HEK293 (cell line): ENCODE data around the gene ASPHD1.

Source experiments
- CTCF ChIA-PET: fragments of 350-600 bp; formaldehyde crosslinking; extraction: SDS; loops from one replicate; lab custom pipeline; 2021; ENCODE audit warnings: antibody characterized with exemption; lab: Yijun Ruan, JAX
- POLR2A ChIA-PET: fragments of 300-600 bp; formaldehyde crosslinking; extraction: SDS; loops from one replicate; lab custom pipeline; 2020; ENCODE audit warnings: antibody characterized with exemption, inconsistent platforms; lab: Yijun Ruan, JAX
- H3K27ac ChIP-seq: fragments of 200-500 bp; sonication (Bioruptor generic); 2 replicates; pipeline ENCODE4 v1.5.1; 2014; ENCODE audit warnings: low read depth, low read length, control low read depth, inconsistent platforms; ENCODE audit errors: extremely low read depth
- H3K36me3 ChIP-seq, 2 experiments: fragments of 200-500 bp in 1 of 2; sonication (Bioruptor generic) in 1 of 2; 1 replicate in 1 of 2; 2 replicates in 1 of 2; pipeline ENCODE4 v1.5.1; 2014 to 2017; ENCODE audit warnings: inconsistent platforms in 2 of 2, low read length in 2 of 2; ENCODE audit not compliant: control insufficient read depth in 2 of 2, insufficient read depth in 1 of 2
- H3K4me1 ChIP-seq: fragments of 200-500 bp; sonication (Bioruptor generic); 2 replicates; pipeline ENCODE4 v1.5.1; 2014; ENCODE audit warnings: mild to moderate bottlenecking, low read length, inconsistent platforms; ENCODE audit not compliant: control insufficient read depth, insufficient read depth
- H3K4me3 ChIP-seq: 2 replicates; pipeline ENCODE4 v1.5.1; 2011; ENCODE audit warnings: low read depth, mild to moderate bottlenecking, control low read depth, low read length, moderate library complexity
- H3K9me3 ChIP-seq: fragments of 200-500 bp; sonication (Bioruptor generic); 2 replicates; pipeline ENCODE4 v1.5.1; 2014; ENCODE audit warnings: low read depth, low read length, inconsistent platforms; ENCODE audit not compliant: control insufficient read depth, insufficient read depth
- FEZF1 ChIP-seq: fragments of 450-650 bp; formaldehyde crosslinking; IDR thresholded peaks from 2 replicates; pipeline ENCODE4 v1.5.1; 2016; ENCODE audit warnings: missing biosample characterization, missing genetic modification characterization
- GLIS2 ChIP-seq: fragments of 450-650 bp; formaldehyde crosslinking; IDR thresholded peaks from 2 replicates; pipeline ENCODE4 v1.5.1; 2016; ENCODE audit warnings: missing biosample characterization, missing genetic modification characterization
- KLF1 ChIP-seq: fragments of 450-650 bp; formaldehyde crosslinking; IDR thresholded peaks from 2 replicates; pipeline ENCODE4 v1.5.1; 2016; ENCODE audit warnings: missing biosample characterization, missing genetic modification characterization
- KLF10 ChIP-seq: fragments of 450-650 bp; IDR thresholded peaks from 2 replicates; pipeline ENCODE4 v1.5.1; 2018; ENCODE audit warnings: missing biosample characterization, mild to moderate bottlenecking, missing genetic modification characterization
- MEIS1 ChIP-seq: sonication (generic); formaldehyde crosslinking; IDR thresholded peaks from 2 replicates; pipeline ENCODE4 v1.8.1; 2022; ENCODE audit warnings: missing genetic modification reagents, mild to moderate bottlenecking, borderline replicate concordance
- PRDM4 ChIP-seq: fragments of 450-650 bp; formaldehyde crosslinking; IDR thresholded peaks from 2 replicates; pipeline ENCODE4 v1.5.1; 2017; ENCODE audit warnings: missing biosample characterization, missing genetic modification characterization
- SCRT1 ChIP-seq: fragments of 450-650 bp; formaldehyde crosslinking; IDR thresholded peaks from 2 replicates; pipeline ENCODE4 v1.5.1; 2016; ENCODE audit warnings: missing biosample characterization, missing genetic modification characterization, borderline replicate concordance
- SCRT2 ChIP-seq: fragments of 450-650 bp; formaldehyde crosslinking; IDR thresholded peaks from 2 replicates; pipeline ENCODE4 v1.5.1; 2016; ENCODE audit warnings: missing biosample characterization, missing genetic modification characterization
- SP3 ChIP-seq: fragments of 450-650 bp; formaldehyde crosslinking; IDR thresholded peaks from 2 replicates; pipeline ENCODE4 v1.5.1; 2016; ENCODE audit warnings: missing biosample characterization, missing genetic modification characterization
- ZBTB6 ChIP-seq: fragments of 450-650 bp; formaldehyde crosslinking; IDR thresholded peaks from 2 replicates; pipeline ENCODE4 v1.5.1; 2017; ENCODE audit warnings: missing biosample characterization, missing genetic modification characterization
- ZFHX2 ChIP-seq: fragments of 450-650 bp; formaldehyde crosslinking; conservative IDR thresholded peaks from 2 replicates; pipeline ENCODE4 v1.5.1; 2016; ENCODE audit warnings: missing biosample characterization, missing genetic modification characterization
- ZNF138 ChIP-seq: fragments of 450-650 bp; formaldehyde crosslinking; IDR thresholded peaks from 2 replicates; pipeline ENCODE4 v1.5.1; 2016; ENCODE audit warnings: missing biosample characterization, missing genetic modification characterization, borderline replicate concordance
- ZNF140 ChIP-seq: fragments of 450-650 bp; formaldehyde crosslinking; IDR thresholded peaks from 2 replicates; pipeline ENCODE4 v1.5.1; 2016; ENCODE audit warnings: missing biosample characterization, missing genetic modification characterization
- ZNF146 ChIP-seq: fragments of 450-650 bp; formaldehyde crosslinking; IDR thresholded peaks from 2 replicates; pipeline ENCODE4 v1.5.1; 2016; ENCODE audit warnings: missing biosample characterization, missing genetic modification characterization
- ZNF157 ChIP-seq: fragments of 450-650 bp; formaldehyde crosslinking; IDR thresholded peaks from 2 replicates; pipeline ENCODE4 v1.5.1; 2016; ENCODE audit warnings: missing biosample characterization, missing genetic modification characterization
- ZNF2 ChIP-seq: fragments of 450-650 bp; formaldehyde crosslinking; IDR thresholded peaks from 2 replicates; pipeline ENCODE4 v1.5.1; 2016; ENCODE audit warnings: missing biosample characterization, missing genetic modification characterization
- ZNF202 ChIP-seq: fragments of 450-650 bp; formaldehyde crosslinking; IDR thresholded peaks from 2 replicates; pipeline ENCODE4 v1.5.1; 2016; ENCODE audit warnings: missing biosample characterization, missing genetic modification characterization, borderline replicate concordance
- ZNF239 ChIP-seq: fragments of 450-650 bp; formaldehyde crosslinking; IDR thresholded peaks from 2 replicates; pipeline ENCODE4 v1.5.1; 2016; ENCODE audit warnings: missing biosample characterization, missing genetic modification characterization
- ZNF433 ChIP-seq: fragments of 450-650 bp; formaldehyde crosslinking; IDR thresholded peaks from 2 replicates; pipeline ENCODE4 v1.5.1; 2016; ENCODE audit warnings: missing biosample characterization, missing genetic modification characterization, low read depth
- ZNF513 ChIP-seq: fragments of 450-650 bp; IDR thresholded peaks from 2 replicates; pipeline ENCODE4 v1.5.1; 2018; ENCODE audit warnings: missing biosample characterization, missing genetic modification characterization
- ZNF639 ChIP-seq: fragments of 450-650 bp; formaldehyde crosslinking; IDR thresholded peaks from 2 replicates; pipeline ENCODE4 v1.5.1; 2016; ENCODE audit warnings: missing biosample characterization, missing genetic modification characterization
- ZNF645 ChIP-seq: fragments of 450-650 bp; formaldehyde crosslinking; IDR thresholded peaks from 2 replicates; pipeline ENCODE4; 2016; ENCODE audit warnings: missing biosample characterization, missing genetic modification characterization
- ZNF704 ChIP-seq: fragments of 450-650 bp; formaldehyde crosslinking; IDR thresholded peaks from 2 replicates; pipeline ENCODE4 v1.5.1; 2016; ENCODE audit warnings: missing biosample characterization, missing genetic modification characterization
- ZSCAN16 ChIP-seq: fragments of 450-650 bp; formaldehyde crosslinking; IDR thresholded peaks from 2 replicates; pipeline ENCODE4 v1.5.1; 2016; ENCODE audit warnings: missing biosample characterization, missing genetic modification characterization
- ZXDB ChIP-seq: fragments of 450-650 bp; formaldehyde crosslinking; IDR thresholded peaks from 2 replicates; pipeline ENCODE4 v1.5.1; 2016; ENCODE audit warnings: missing biosample characterization, missing genetic modification characterization

Gene ASPHD1

GRCh38 chr16:29925105-29925756 lies 24.9 kb downstream of the ASPHD1 start (continued):
- TF ChIP-seq ZBTB6 (no peak), ZNF645 (no peak), ZNF146 (tag by site-specific recombination) (no peak), GLIS2 (peak; percentile 72), ZNF513 (no peak), SCRT2 (tag by site-specific recombination) (peak; percentile 94), ZNF704 (tag by site-specific recombination) (no peak), SCRT1 (tag by site-specific recombination) (peak; percentile 86), ZNF639 (tag by site-specific recombination) (no peak), ZNF140 (no peak), ZNF138 (no peak)

- peaks cover 5 to 18% of the 10 kb centered on the region in 2 experiments for H3K36me3 ChIP-seq
- H3K4me3 ChIP-seq, result peak within 1 kb of the TSS; percentile 97
- H3K9me3 ChIP-seq, result no peaks in the 10 kb centered on the region
- ChIA-PET POLR2A (interaction anchor here (0.5 to 5.3 kb wide), 25 partner anchors 10 to 1028 kb away, joined by 3 to 58 read pairs (median 5); partner anchors contain the start of genes HIRIP3, MAZ, SEZ6L2 and TAOK2), CTCF (interaction anchor here (0.6 to 1.8 kb wide), 8 partner anchors 9 to 106 kb away, joined by 3 to 8 read pairs (median 4); no protein-coding TSS in a partner anchor)
- H3K4me1 ChIP-seq, result peaks cover 4% of the 10 kb centered on the region; the same call in 1 of the 2 replicates
- H3K27ac ChIP-seq, result peak within 1 kb of the TSS; percentile 73
- TF ChIP-seq ZNF239 (tag by site-specific recombination), result peak; percentile 28; the same call in 1 of the 2 replicates
- no peak for TF ChIP-seq MEIS1 (CRISPR knock-in tag)
- peak; percentile 98 for TF ChIP-seq ZXDB (tag by site-specific recombination)
- no peak for TF ChIP-seq ZNF433 (tag by site-specific recombination)
- no peak for TF ChIP-seq ZNF645
- TF ChIP-seq PRDM4 (tag by site-specific recombination), result peak; percentile 83
- TF ChIP-seq ZNF202 (tag by site-specific recombination), result no peak
- no peak for TF ChIP-seq ZSCAN16 (tag by site-specific recombination)
- peak; percentile 8 for TF ChIP-seq KLF1
- TF ChIP-seq FEZF1 (tag by site-specific recombination), result no peak
- peak; percentile 84 for TF ChIP-seq ZNF2 (tag by site-specific recombination)
- TF ChIP-seq ZFHX2 (tag by site-specific recombination), result peak; percentile 95
- peak; percentile 90 for TF ChIP-seq SP3 (tag by site-specific recombination)
- TF ChIP-seq ZNF157 (tag by site-specific recombination), result no peak
- peak; percentile 88 for TF ChIP-seq KLF10 (tag by site-specific recombination)
These were observed 25.8 kb downstream of the ASPHD1 start, which contains the start of gene KCTD13 for GRCh38 chr16:29925781-29926710. Gene KCTD13, minus strand, starts transcription at chr16:29926226. Its CDS starts 193 bp downstream, at chr16:29926033.
